Measurements from ENCODE around the gene TULP1. TPM values are rescaled to one million over a fixed set of nuclear protein-coding genes. Genes with fewer than 3 reads are reported as not detected.

Gene TULP1
- total RNA-seq, 6 experiments from 2014 or later: not detected

DNA sequence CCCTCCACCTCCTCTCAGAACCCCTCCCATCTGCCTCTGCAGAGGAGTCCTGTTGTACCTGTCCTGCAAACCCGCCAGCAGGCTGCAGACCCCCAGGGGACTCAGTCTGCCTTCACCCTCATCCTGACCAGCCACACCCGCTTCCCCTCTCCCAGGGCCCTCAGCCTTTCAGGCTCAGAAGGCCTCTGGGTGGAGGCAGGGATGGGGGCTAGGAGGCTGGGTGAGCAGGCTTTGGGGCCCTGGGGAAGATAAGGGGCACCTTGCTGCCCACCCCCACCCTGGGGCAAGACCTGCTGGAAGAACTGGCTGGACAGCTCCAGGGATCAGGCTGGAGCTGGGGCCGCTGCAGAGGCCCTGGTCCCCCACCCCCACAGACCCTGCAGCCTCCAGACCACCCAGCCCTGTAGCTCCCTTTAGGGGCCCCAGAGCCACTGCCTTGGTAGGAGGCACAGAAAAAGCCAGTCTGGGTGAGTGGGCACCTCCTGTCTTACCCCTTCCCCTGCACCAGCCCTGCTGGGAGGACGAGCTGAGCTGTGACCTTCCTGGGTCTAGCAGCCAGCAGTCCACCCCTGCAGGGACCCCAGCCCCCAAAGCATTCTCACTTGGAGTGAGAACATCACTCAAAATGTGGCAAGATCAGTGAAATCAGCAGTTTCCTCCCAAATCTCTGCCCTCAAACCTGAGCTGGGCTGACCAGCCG is 21.0 kb downstream of the TULP1 start:
- TF ChIP-seq, protein P1, sequence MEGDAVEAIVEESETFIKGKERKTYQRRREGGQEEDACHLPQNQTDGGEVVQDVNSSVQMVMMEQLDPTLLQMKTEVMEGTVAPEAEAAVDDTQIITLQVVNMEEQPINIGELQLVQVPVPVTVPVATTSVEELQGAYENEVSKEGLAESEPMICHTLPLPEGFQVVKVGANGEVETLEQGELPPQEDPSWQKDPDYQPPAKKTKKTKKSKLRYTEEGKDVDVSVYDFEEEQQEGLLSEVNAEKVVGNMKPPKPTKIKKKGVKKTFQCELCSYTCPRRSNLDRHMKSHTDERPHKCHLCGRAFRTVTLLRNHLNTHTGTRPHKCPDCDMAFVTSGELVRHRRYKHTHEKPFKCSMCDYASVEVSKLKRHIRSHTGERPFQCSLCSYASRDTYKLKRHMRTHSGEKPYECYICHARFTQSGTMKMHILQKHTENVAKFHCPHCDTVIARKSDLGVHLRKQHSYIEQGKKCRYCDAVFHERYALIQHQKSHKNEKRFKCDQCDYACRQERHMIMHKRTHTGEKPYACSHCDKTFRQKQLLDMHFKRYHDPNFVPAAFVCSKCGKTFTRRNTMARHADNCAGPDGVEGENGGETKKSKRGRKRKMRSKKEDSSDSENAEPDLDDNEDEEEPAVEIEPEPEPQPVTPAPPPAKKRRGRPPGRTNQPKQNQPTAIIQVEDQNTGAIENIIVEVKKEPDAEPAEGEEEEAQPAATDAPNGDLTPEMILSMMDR (IDR thresholded peaks at IDR 0.05): no peak
- Mint-ChIP-seq H3K36me3 (ENCODE audit: low read depth) (no peaks in the 10 kb centered on the region; the same call in 1 of the 2 replicates), H3K4me1 (ENCODE audit: low read depth) (peaks cover 73% of the 10 kb centered on the region), H3K4me3 (no peak overlapping the region), H3K9me3 (no peaks in the 10 kb centered on the region), H3K27ac (peak overlapping the region; percentile 38; the same call in 1 of the 2 replicates), H3K27me3 (ENCODE audit: insufficient read depth) (no peaks in the 10 kb centered on the region; the same call in 1 of the 2 replicates)
- no peak for DNase-seq

DNA sequence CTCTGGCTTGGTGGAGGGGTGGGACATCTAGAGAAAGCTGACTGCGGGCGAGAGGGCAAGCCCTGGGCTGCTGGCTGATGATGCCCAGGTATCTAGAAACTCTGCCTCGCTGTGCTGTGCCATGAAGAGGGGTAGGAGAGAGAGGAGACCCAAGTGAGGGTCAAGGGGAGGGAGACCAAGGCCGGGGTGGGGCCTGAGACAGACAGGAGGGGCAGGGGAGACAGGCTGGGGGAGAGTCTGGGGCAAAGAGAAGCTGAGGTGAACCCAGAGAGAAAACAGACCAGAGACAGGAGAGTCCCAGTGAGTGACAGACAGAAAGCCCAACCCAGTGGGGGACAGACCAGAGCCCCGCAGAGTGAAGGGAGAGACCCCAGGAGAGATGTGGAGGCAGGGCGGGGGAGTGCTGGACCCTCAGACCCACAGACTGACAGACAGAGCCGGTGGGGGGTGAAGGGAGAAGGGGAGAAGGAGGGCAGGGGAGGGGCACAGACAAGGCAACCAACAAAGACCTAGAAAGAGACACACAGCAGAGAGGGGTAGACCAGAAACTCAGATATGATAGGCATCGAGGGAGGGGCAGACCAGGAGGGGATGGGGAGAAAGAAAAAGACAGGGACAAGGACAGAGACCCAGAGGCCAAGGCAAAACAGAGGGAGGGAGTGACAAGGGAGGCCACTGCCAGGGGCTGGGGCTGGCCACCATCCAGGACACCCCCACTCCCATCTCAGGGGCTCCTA is 21.7 kb downstream of the TULP1 start:
- peak overlapping the region; percentile 87 for H3K27ac Mint-ChIP-seq
- H3K4me3 Mint-ChIP-seq: peak overlapping the region; percentile 67
- H3K36me3 Mint-ChIP-seq (ENCODE audit: low read depth): no peaks in the 10 kb centered on the region; the same call in 1 of the 2 replicates
- no peaks in the 10 kb centered on the region; the same call in 1 of the 2 replicates for H3K27me3 Mint-ChIP-seq (ENCODE audit: insufficient read depth)
- no peaks in the 10 kb centered on the region for H3K9me3 Mint-ChIP-seq
- no peak for DNase-seq
- peaks cover 75% of the 10 kb centered on the region for H3K4me1 Mint-ChIP-seq (ENCODE audit: low read depth)
- TF ChIP-seq, protein P1 (IDR thresholded peaks at IDR 0.05): no peak

- DNase-seq: peak; percentile 56
- peak overlapping the region; percentile 87 for H3K27ac Mint-ChIP-seq
- peaks cover 77% of the 10 kb centered on the region for H3K4me1 Mint-ChIP-seq (ENCODE audit: low read depth)
- H3K36me3 Mint-ChIP-seq (ENCODE audit: low read depth): no peaks in the 10 kb centered on the region; the same call in 1 of the 2 replicates
- H3K4me3 Mint-ChIP-seq: peak overlapping the region; percentile 67
- H3K27me3 Mint-ChIP-seq (ENCODE audit: insufficient read depth): no peaks in the 10 kb centered on the region
- TF ChIP-seq, protein P1 (IDR thresholded peaks at IDR 0.05): no peak
- H3K9me3 Mint-ChIP-seq: no peaks in the 10 kb centered on the region
Measured at GRCh38 chr6:35489995-35490791, 22.5 kb downstream of the TULP1 start.

GRCh38 chr6:35489066-35489465 is 23.6 kb downstream of the TULP1 start:
- DNase-seq: no peak
- no peaks in the 10 kb centered on the region for H3K27me3 Mint-ChIP-seq (ENCODE audit: insufficient read depth)
- H3K36me3 Mint-ChIP-seq (ENCODE audit: low read depth): no peaks in the 10 kb centered on the region; the same call in 1 of the 2 replicates
- TF ChIP-seq, protein P1 (IDR thresholded peaks at IDR 0.05): no peak
- H3K4me1 Mint-ChIP-seq (ENCODE audit: low read depth): peaks cover 77% of the 10 kb centered on the region
- H3K4me3 Mint-ChIP-seq: no peak overlapping the region
- no peaks in the 10 kb centered on the region for H3K9me3 Mint-ChIP-seq
- peak overlapping the region; percentile 78 for H3K27ac Mint-ChIP-seq

DNA sequence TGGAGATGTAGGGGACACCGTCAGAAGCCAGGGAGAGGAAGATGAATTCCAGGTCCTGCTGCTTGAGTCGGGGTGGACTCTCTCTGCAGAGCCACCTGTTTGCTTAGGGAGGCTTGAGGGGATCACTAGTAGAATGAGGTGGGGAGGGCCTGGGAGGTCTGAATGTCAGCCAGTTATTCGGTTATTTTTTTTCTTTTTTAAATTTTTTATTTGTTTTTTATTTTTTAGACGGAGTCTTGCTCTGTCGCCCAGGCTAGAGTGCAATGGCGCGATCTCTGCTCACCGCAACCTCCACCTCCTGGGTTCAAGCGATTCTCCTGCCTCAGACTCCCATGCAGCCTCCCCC is 24.2 kb downstream of the TULP1 start:
- Mint-ChIP-seq H3K4me3 (peak overlapping the region; percentile 52; the same call in 1 of the 2 replicates), H3K9me3 (no peaks in the 10 kb centered on the region), H3K4me1 (ENCODE audit: low read depth) (peaks cover 71% of the 10 kb centered on the region), H3K36me3 (ENCODE audit: low read depth) (no peaks in the 10 kb centered on the region; the same call in 1 of the 2 replicates), H3K27me3 (ENCODE audit: insufficient read depth) (no peaks in the 10 kb centered on the region), H3K27ac (peak overlapping the region; percentile 83)
- TF ChIP-seq, protein P1 (IDR thresholded peaks at IDR 0.05): no peak
- no peak for DNase-seq
